ENCODE measurements around the gene STK33. TPM values are rescaled to one million over a fixed set of nuclear protein-coding genes. Genes with fewer than 3 reads are reported as not detected.

STK33 gene
- total RNA-seq, 2 donors from 2014 or later: 22.7 to 26.8 TPM

DNA sequence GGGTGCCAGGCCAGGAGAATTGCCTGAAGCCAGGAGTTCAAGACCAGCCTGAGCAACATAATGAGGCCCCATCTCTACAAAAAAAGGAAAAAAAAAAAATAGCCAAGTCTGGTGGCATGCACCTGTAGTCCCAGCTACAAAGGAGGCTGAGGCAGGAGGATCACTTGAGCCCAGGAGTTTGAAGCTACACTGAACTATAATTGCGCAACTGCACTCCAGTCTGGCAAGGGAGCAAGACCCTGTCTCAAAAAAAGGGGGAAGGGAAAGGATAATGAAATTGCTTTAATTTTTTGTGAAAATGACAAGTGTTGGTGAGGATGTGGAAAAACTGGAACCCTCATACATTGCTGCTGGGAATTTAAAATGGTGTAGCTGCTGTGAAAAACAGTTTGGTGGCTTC is 19.2 kb downstream of the STK33 start:
- no peaks in the 10 kb centered on the region for H3K27me3 ChIP-seq (ENCODE audit: control insufficient read depth, insufficient read depth, low read length, poor library complexity, severe bottlenecking)
- H3K4me1 Mint-ChIP-seq: no peaks in the 10 kb centered on the region
- H3K9ac ChIP-seq (ENCODE audit: extremely low read depth, low read length, poor library complexity, severe bottlenecking): no peak overlapping the region
- H3K4me3 Mint-ChIP-seq: no peak overlapping the region
- no peaks in the 10 kb centered on the region for H3K4me1 ChIP-seq (ENCODE audit: control insufficient read depth, insufficient read depth, low read length)
- no peaks in the 10 kb centered on the region for H3K27me3 Mint-ChIP-seq (ENCODE audit: insufficient read depth)
- H3K27ac ChIP-seq (ENCODE audit: low read depth, low read length): no peak overlapping the region
- no peak overlapping the region for H3K4me3 ChIP-seq (ENCODE audit: low read length)
- no peak overlapping the region for H3K27ac Mint-ChIP-seq
- 86 to 98% methylated on average over 1 of the region's 1 CpG for WGBS, 2 experiments (ENCODE audit: insufficient coverage in 1 of 2, insufficient read length in 1 of 2)
- TF ChIP-seq, protein P1, sequence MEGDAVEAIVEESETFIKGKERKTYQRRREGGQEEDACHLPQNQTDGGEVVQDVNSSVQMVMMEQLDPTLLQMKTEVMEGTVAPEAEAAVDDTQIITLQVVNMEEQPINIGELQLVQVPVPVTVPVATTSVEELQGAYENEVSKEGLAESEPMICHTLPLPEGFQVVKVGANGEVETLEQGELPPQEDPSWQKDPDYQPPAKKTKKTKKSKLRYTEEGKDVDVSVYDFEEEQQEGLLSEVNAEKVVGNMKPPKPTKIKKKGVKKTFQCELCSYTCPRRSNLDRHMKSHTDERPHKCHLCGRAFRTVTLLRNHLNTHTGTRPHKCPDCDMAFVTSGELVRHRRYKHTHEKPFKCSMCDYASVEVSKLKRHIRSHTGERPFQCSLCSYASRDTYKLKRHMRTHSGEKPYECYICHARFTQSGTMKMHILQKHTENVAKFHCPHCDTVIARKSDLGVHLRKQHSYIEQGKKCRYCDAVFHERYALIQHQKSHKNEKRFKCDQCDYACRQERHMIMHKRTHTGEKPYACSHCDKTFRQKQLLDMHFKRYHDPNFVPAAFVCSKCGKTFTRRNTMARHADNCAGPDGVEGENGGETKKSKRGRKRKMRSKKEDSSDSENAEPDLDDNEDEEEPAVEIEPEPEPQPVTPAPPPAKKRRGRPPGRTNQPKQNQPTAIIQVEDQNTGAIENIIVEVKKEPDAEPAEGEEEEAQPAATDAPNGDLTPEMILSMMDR (conservative IDR thresholded peaks at IDR 0.05): no peak
- H3K36me3 ChIP-seq (ENCODE audit: control insufficient read depth, insufficient read depth, low read length): no peaks in the 10 kb centered on the region
- no peak for DNase-seq
- H3K36me3 Mint-ChIP-seq (ENCODE audit: low read depth): no peaks in the 10 kb centered on the region
- peaks cover 14% of the 10 kb centered on the region for H3K9me3 ChIP-seq (ENCODE audit: control insufficient read depth, low read length)
- H3K9me3 Mint-ChIP-seq: peaks cover 10% of the 10 kb centered on the region

DNA sequence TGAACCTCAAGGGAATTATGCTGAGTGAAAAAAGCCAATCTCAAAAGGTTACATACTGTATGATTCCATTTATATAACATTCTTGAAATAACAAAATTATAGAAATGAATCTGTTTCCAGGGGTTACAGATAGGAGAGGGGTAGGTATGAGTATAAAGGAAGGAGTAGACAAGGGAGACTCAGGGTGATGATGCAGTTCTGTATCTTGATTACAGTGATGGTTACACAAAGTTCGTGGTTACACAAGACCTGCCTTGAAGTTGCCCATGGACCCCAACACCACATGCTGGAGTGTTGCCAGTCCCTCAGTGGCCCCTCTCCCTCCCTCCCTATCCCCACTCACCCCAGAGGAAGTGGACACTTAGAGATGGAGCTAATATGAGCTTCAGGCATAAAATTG is 20.3 kb downstream of the STK33 start:
- H3K4me1 ChIP-seq (ENCODE audit: control insufficient read depth, insufficient read depth, low read length): no peaks in the 10 kb centered on the region
- Mint-ChIP-seq H3K9me3 (peaks cover 6% of the 10 kb centered on the region), H3K27me3 (ENCODE audit: insufficient read depth) (no peaks in the 10 kb centered on the region), H3K27ac (no peak overlapping the region), H3K4me1 (no peaks in the 10 kb centered on the region), H3K36me3 (ENCODE audit: low read depth) (no peaks in the 10 kb centered on the region), H3K4me3 (no peak overlapping the region)
- no peaks in the 10 kb centered on the region for H3K27me3 ChIP-seq (ENCODE audit: control insufficient read depth, insufficient read depth, low read length, poor library complexity, severe bottlenecking)
- no peak for DNase-seq
- no peak overlapping the region for H3K27ac ChIP-seq (ENCODE audit: low read depth, low read length)
- H3K9me3 ChIP-seq (ENCODE audit: control insufficient read depth, low read length): peaks cover 9% of the 10 kb centered on the region
- no peak overlapping the region for H3K9ac ChIP-seq (ENCODE audit: extremely low read depth, low read length, poor library complexity, severe bottlenecking)
- no peaks in the 10 kb centered on the region for H3K36me3 ChIP-seq (ENCODE audit: control insufficient read depth, insufficient read depth, low read length)
- no peak overlapping the region for H3K4me3 ChIP-seq (ENCODE audit: low read length)
- TF ChIP-seq, protein P1 (conservative IDR thresholded peaks at IDR 0.05): no peak
- 85% methylated on average over 1 of the region's 1 CpG; no CpG with 5 or more reads in 1 of the 2 experiments for WGBS, 2 experiments (ENCODE audit: insufficient coverage in 1 of 2, insufficient read length in 1 of 2)

DNA sequence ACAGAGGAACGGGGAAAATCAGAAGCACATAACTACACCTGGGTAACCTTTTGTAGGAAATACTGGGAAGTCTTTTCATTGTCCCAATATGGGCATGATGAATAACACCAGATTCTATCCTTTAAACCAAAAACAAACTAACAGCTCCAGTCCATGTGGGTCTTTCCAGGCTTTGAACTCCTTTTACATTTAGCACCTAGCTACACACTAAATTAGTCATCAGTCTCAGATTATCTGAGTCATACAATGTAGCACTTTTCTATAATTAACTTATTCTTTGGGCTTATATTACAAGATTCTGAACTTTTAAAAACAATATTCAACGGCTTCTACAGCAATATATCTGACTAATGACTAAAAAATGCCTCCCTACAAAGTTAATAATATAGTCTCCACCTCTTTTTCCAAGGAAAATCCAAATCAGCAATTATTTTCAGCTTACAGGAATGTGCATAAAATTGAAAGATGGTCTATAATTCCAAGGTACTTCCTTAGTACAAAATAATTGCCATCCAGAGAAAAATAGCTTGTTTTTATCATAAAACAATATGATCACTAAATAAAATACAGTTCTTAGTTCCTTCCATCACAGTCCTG is 26.3 kb downstream of the STK33 start:
- H3K36me3 Mint-ChIP-seq (ENCODE audit: low read depth): no peaks in the 10 kb centered on the region
- Histone ChIP-seq H3K9ac (ENCODE audit: extremely low read depth, low read length, poor library complexity, severe bottlenecking) (no peak overlapping the region), H3K27ac (ENCODE audit: low read depth, low read length) (no peak overlapping the region), H3K4me1 (ENCODE audit: control insufficient read depth, insufficient read depth, low read length) (no peaks in the 10 kb centered on the region), H3K4me3 (ENCODE audit: low read length) (no peak overlapping the region), H3K9me3 (ENCODE audit: control insufficient read depth, low read length) (no peaks in the 10 kb centered on the region), H3K36me3 (ENCODE audit: control insufficient read depth, insufficient read depth, low read length) (no peaks in the 10 kb centered on the region), H3K27me3 (ENCODE audit: control insufficient read depth, insufficient read depth, low read length, poor library complexity, severe bottlenecking) (no peaks in the 10 kb centered on the region)
- no peak for DNase-seq
- H3K9me3 Mint-ChIP-seq: no peaks in the 10 kb centered on the region
- H3K4me1 Mint-ChIP-seq: no peaks in the 10 kb centered on the region
- TF ChIP-seq, protein P1 (conservative IDR thresholded peaks at IDR 0.05): no peak
- no peak overlapping the region for H3K27ac Mint-ChIP-seq
- WGBS, 2 experiments (ENCODE audit: insufficient coverage in 1 of 2, insufficient read length in 1 of 2): 84 to 88% methylated on average over 2 of the region's 2 CpGs
- no peaks in the 10 kb centered on the region for H3K27me3 Mint-ChIP-seq (ENCODE audit: insufficient read depth)
- H3K4me3 Mint-ChIP-seq: no peak overlapping the region

All from endodermal cell (in vitro differentiated cells).